A549 treated with dexamethasone at 1 μM for 4 hours (cell line): ENCODE measurements around the gene PPP4R3C. TPM values are rescaled to one million over a fixed set of nuclear protein-coding genes. Genes with fewer than 3 reads are reported as not detected.

ENCODE experiments used
- total RNA-seq: library from RNA; stranded (reverse); fragments of 200-300 nt; extraction: Qiagen RNA extraction; gene quantifications from 5 replicates; pipeline ENCODE4 v1.2.3, GENCODE V29; 2022

PPP4R3C gene
- total RNA-seq, result not detected in 5 replicates

DNA sequence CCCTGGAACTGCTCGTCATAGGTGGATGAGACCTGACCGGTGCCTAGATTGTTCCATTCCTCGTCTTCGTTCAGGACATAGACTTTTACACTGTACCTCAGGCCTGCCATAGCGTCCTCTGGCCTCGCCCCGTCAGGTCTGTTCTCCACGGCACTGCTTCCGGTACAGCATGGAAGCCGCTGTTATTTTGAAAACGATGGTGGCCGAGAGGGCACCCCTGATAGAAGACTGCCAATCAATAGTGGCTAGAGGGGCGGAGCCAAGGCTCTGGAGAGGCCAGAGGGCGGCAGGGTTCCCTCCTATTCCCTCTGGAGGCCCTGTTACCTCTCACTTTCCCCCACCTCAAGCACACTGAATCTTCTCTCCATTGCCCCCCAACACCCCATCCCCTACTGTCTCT lies at the start of gene PPP4R3C:
PPP4R3C (minus strand) TSS at position 155 of the 400 bp plus-strand sequence; CDS start at position 110, 45 bp downstream.

Other genes starting within 250 kb of the PPP4R3C start
- not detected in 5 replicates for gene DCAF8L2, start 127.0 kb upstream of the PPP4R3C start, total RNA-seq